Medulla oblongata (tissue), 1 donor: ENCODE data around the gene ZFR2.
"Not testable (repeated sequence)": the region's sequence is repeated elsewhere in the genome, so short reads cannot be mapped to it uniquely, and the experiment has no call there.

Experiments used
- DNase-seq: peaks from one replicate; pipeline ENCODE4 v3.0.0-alpha.2; 2015; ENCODE audit errors: extremely low spot score

Gene ZFR2

GRCh38 chr19:3868770-3869456, at the start of gene ZFR2:
TSS of gene ZFR2 (minus strand) at chr19:3869038. CDS start at chr19:3869017, 21 bp downstream.
- DNase-seq = no peak

- DNase-seq = no peak
These were observed 47.2 kb upstream of the ZFR2 start for GRCh38 chr19:3916033-3916432.

GRCh38 chr19:3914199-3914598, 45.4 kb upstream of the ZFR2 start:
- no peak for DNase-seq

- no peak for DNase-seq
These were observed 41.3 kb upstream of the ZFR2 start for GRCh38 chr19:3910105-3910504.

- DNase-seq = no peak
These were observed 39.6 kb upstream of the ZFR2 start for GRCh38 chr19:3908266-3909054.

DNA sequence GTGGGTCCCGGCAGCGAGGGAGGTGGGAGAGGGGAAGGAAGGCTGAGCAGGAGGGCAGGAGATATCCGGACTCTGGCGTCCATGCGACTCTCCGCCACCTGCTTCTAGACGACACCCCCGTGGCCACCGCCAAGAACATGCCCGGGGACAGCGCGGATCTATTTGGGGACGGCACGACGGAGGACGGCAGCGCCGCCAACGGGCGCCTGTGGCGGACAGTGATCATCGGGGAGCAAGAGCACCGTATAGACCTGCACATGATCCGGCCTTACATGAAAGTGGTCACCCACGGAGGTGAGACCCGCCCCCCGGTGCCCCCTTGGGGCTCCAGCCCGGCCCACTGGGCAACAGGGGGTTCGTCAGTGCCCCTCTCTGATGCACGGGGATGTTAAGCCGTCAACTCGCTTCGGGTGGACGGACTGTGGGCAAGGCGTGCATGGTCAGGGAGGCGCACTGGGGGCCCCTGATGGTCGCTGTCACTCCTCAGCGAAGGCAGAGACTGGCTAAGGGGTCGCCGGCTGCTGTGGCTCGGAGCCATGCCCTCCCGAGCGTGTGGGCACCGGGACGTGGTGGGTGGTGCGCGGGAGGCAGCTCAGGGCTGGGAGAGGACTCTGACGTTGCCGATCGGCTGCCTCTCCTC, 38.9 kb upstream of the ZFR2 start:
- DNase-seq = no peak

- DNase-seq = no peak
These were observed 35.4 kb upstream of the ZFR2 start for GRCh38 chr19:3904233-3904632.

- DNase-seq = no peak
These were observed 33.6 kb upstream of the ZFR2 start for GRCh38 chr19:3902317-3902973.

DNA sequence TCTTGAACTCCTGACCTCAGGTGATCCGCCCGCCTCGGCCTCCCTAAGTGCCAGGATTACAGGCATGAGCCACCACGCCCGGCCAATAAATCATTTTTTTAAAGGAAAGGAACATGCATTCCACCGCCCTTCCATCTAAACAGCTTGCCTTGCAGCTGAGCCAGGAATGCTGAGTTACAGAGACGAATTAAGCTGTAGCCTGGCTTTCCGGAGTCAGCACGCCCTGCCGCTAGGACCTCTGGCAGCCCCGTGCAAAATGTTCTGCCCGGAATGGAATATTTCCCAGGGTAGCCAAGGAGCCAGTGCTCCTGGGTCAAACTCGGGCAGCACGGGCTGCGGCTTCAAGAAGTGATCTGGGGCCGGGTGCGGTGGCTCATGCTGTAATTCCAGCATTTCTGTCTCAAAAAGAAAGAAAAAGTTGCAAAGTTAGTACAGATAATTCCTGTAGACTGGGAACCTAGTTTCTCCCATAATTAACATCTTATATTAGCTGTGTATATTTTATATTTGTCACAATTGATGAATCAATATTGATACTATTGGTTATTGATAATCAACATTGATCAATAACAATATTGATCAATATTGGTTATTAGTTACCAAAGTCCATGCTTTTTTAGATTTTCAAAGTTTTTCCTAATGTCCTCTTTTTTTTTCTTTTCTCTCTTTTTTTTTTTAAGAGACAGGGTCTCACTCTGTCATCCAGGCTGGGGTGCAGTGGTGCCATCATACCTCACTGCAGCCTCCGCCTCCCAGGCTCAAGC, 30.9 kb upstream of the ZFR2 start:
- DNase-seq = no peak

DNA sequence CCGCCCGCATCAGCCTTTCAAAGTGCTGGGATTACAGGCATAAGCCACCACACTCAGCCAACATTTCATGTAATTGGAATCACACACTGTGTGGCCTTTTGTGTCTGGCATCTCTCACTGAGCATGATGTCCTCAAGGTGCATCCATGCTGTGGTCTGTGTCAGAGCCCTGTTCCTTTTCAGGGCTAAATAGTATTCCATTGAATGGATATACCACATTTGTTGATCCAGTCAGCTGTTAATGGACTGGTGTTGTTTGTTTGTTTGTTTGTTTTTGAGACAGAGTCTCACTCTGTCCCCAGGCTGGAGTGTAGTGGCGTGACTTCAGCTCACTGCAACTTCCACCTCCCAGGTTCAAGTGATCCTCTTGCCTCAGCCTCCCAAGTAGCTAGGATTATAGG, 29.6 kb upstream of the ZFR2 start:
- no peak for DNase-seq

DNA sequence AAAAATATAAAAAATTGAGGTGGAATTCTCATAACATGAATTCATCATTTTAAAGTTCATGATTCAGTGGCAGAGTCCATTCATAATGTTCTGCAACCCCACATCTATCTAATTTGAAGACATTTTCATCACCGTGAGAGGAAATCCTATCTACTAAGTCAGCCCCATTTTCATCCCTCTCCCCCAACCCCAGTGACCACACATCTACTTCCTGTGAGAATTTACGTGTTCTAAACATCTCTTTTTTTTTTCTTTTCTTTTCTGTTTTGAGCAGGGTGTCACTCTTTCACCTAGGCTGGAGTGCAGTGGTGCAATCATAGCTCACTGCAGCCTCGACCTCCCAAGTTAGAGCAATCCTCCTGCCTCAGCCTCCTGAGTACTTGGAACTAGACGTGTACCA, 29.1 kb upstream of the ZFR2 start:
- DNase-seq = no peak

DNA sequence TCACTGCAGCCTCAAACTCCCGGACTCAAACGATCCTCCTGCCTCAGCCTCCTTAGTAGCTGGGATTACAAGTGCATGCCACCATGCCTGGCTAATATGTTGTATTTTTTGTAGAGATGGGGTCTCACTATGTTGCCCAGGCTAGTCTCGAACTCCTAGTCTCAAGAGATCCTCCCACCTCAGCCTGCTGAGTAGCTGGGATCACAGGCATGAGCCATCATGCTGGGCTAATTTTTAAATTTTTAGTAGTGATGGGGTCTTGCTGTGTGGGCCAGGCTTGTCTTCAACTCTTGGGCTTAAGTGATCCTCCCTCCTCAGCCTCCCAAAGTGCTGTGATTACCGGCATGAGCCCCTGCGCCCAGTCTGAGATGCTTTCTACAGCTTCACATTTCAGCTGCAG, 26.9 kb upstream of the ZFR2 start:
- no peak for DNase-seq

GRCh38 chr19:3894959-3895358, 26.1 kb upstream of the ZFR2 start:
- not testable (repeated sequence) for DNase-seq

GRCh38 chr19:3893509-3894179, 24.8 kb upstream of the ZFR2 start:
- DNase-seq = no peak

DNA sequence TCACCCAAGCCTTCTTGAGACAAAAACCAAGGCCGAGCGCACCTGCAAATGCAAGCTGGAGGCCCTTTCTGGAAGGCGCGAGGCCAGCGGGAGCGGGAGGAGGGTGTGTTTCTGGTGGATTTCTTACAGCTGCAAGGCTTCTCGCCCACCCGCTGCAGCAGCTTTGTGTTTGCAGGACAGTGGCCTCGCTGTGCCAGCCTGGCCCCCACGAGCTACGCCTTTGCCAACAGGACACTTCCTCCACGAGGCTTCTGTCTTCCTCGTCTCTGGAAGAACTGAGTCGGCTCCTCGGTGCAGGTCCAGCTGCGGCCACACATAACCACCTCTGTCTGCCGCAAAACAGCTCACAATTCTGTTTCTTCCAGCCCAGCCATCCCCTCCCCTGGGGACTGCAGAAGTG, 21.8 kb upstream of the ZFR2 start:
- peak; percentile 3 for DNase-seq

DNA sequence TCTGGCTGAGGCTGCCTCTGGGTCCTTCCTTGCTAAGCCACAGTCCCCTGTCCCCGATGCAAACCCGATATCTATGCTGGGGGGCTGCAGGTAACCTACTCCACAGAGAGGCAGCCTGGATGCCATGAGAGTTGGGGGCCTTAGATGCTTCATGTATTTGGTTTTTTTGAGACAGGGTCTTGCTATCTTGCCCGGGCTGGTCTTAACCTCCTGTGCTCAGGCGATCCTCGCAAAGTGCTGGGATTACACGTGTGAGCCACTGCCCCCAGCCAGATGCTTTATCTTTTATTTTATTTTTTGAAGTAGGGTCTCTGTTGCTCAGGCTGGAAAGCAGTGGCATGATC, 13.2 kb upstream of the ZFR2 start:
- DNase-seq = no peak

DNA sequence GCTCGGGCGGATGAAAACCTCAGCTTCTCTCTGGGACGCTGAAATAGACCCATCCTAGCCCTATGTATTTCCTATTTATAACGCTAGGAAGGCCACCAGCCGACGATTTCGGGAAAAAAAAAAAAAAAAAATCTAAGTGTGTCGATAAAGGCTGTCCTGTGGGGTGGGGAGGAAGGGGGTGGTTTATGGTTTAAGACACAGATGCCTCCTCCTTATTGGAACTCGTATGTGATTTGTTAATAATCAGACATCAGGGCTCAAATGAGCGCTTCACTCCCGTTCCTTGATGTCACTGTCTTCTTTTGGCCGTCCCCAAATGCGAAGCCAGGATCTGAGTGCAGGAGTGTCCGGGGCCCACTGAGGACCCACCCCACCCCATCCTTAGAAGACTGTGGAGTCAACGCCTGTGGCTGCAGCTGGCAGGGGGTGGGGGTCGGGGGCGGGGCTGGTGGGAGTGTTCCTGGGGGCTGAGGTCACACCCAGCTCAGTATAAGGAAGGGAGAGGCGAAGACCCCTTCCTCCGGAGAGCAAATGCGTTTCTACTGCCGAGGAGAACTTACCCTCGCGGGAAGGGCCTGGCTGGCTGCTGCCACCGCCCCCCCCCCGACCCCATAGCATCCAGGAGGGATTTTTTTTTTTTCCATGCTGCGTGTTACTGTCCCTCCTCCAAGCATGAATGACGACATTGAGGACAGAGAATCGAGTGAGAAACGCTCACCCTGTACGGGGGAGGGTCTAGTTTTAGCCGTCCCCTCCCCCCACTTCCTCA, 12.6 kb upstream of the ZFR2 start:
- DNase-seq = no peak

GRCh38 chr19:3880471-3881271, 11.8 kb upstream of the ZFR2 start, which contains the start of gene ATCAY:
TSS of gene ATCAY (plus strand) at chr19:3880685. CDS start at chr19:3885768, 5,083 bp downstream.
- no peak for DNase-seq

GRCh38 chr19:3879656-3880055, 10.8 kb upstream of the ZFR2 start:
- no peak for DNase-seq
